GM23338 (cell line): ENCODE measurements around the gene KRTAP10-5. TPM values are rescaled to one million over a fixed set of nuclear protein-coding genes. Genes with fewer than 3 reads are reported as not detected.

ENCODE experiments used
- ATAC-seq: fragments of 200-7000 bp; cut with Tn5 transposase; 3 replicates; pipeline ENCODE4 v1.9.1; 2020
- DNase-seq: peaks from one replicate; pipeline ENCODE4 v3.0.0-alpha.2; 2015; ENCODE audit warnings: low spot score
- H2AFZ ChIP-seq: fragments of 200-600 bp; sonication (generic); 2 replicates; pipeline ENCODE4 v1.8.0; 2016; ENCODE audit warnings: antibody characterized with exemption, mild to moderate bottlenecking, moderate library complexity
- H3F3A ChIP-seq: fragments of 200-600 bp; sonication (generic); replicated peaks from 2 replicates; pipeline ENCODE4 v1.8.0; 2017; ENCODE audit warnings: antibody characterized with exemption, mixed run types, low read depth
- H3K27ac ChIP-seq: fragments of 200-600 bp; sonication (generic); 2 replicates; pipeline ENCODE4 v1.6.1; 2016; ENCODE audit warnings: low read depth
- H3K27me3 ChIP-seq: fragments of 200-600 bp; sonication (generic); 2 replicates; pipeline ENCODE4 v1.8.0; 2016; ENCODE audit warnings: mild to moderate bottlenecking, mixed run types, moderate library complexity; ENCODE audit not compliant: insufficient read depth
- H3K36me3 ChIP-seq: fragments of 200-600 bp; sonication (generic); 2 replicates; pipeline ENCODE4 v1.8.0; 2016; ENCODE audit warnings: mild to moderate bottlenecking; ENCODE audit not compliant: insufficient read depth
- H3K4me1 ChIP-seq: fragments of 200-600 bp; sonication (generic); 2 replicates; pipeline ENCODE4 v1.8.0; 2016; ENCODE audit warnings: mild to moderate bottlenecking, moderate library complexity; ENCODE audit not compliant: insufficient read depth
- H3K4me2 ChIP-seq: fragments of 200-600 bp; sonication (generic); 2 replicates; pipeline ENCODE4 v1.7.1; 2017; ENCODE audit warnings: mixed run types
- H3K4me3 ChIP-seq: fragments of 200-600 bp; sonication (generic); 2 replicates; pipeline ENCODE4 v1.6.1; 2016; ENCODE audit warnings: mixed run types
- H3K79me2 ChIP-seq: fragments of 200-600 bp; sonication (generic); replicated peaks from 2 replicates; pipeline ENCODE4 v1.8.0; 2017; ENCODE audit warnings: mild to moderate bottlenecking; ENCODE audit not compliant: insufficient read depth
- H3K9me2 ChIP-seq: fragments of 200-600 bp; sonication (generic); 2 replicates; pipeline ENCODE4 v1.8.0; 2017; ENCODE audit not compliant: insufficient read depth
- H4K20me1 ChIP-seq: fragments of 200-600 bp; sonication (generic); replicated peaks from 2 replicates; pipeline ENCODE4 v1.8.0; 2017; ENCODE audit warnings: mild to moderate bottlenecking; ENCODE audit not compliant: insufficient read depth
- H3K27ac Mint-ChIP-seq: 2 replicates; pipeline ENCODE4 v1.8.0; 2020; ENCODE audit warnings: inconsistent platforms, mild to moderate bottlenecking, moderate library complexity, mixed read lengths
- H3K27me3 Mint-ChIP-seq: 3 replicates; pipeline ENCODE4 v1.8.0; 2022; ENCODE audit warnings: low read depth, mild to moderate bottlenecking, moderate library complexity, mixed read lengths, inconsistent platforms; ENCODE audit not compliant: insufficient read depth, poor library complexity
- H3K36me3 Mint-ChIP-seq: 3 replicates; pipeline ENCODE4 v1.8.0; 2021; ENCODE audit warnings: low read depth, mild to moderate bottlenecking, inconsistent platforms, moderate library complexity, mixed read lengths
- H3K4me1 Mint-ChIP-seq: 3 replicates; pipeline ENCODE4 v1.8.0; 2020; ENCODE audit warnings: mild to moderate bottlenecking, inconsistent platforms, mixed read lengths
- H3K4me3 Mint-ChIP-seq: 3 replicates; pipeline ENCODE4 v1.8.0; 2021; ENCODE audit warnings: moderate library complexity, mild to moderate bottlenecking, inconsistent platforms, mixed read lengths
- H3K9me3 Mint-ChIP-seq: 3 replicates; pipeline ENCODE4 v1.8.0; 2020; ENCODE audit warnings: moderate library complexity, mild to moderate bottlenecking, inconsistent platforms, mixed read lengths
- CREB1 ChIP-seq: fragments of 250-450 bp; sonication (Bioruptor Pico); IDR thresholded peaks from 2 replicates; pipeline ENCODE4 v1.5.0; 2020; ENCODE audit warnings: low read depth, mild to moderate bottlenecking, moderate library complexity
- ETS1 ChIP-seq: IDR thresholded peaks from 2 replicates; pipeline ENCODE4 v1.6.1; 2016; ENCODE audit warnings: antibody characterized with exemption
- EZH2phosphoT487 ChIP-seq: fragments of 200-600 bp; sonication (generic); IDR thresholded peaks from one replicate; pipeline ENCODE4 v1.8.1; 2018; ENCODE audit warnings: antibody characterized with exemption; ENCODE audit not compliant: unreplicated experiment
- NANOG ChIP-seq: IDR thresholded peaks from 2 replicates; pipeline ENCODE4 v1.6.1; 2016; ENCODE audit warnings: antibody characterized with exemption, borderline replicate concordance
- POLR2AphosphoS5 ChIP-seq: IDR thresholded peaks from 2 replicates; pipeline ENCODE4 v1.6.1; 2016; ENCODE audit warnings: antibody characterized with exemption, low read depth
- STAT1 ChIP-seq: IDR thresholded peaks from one replicate; pipeline ENCODE4 v1.6.1; 2016; ENCODE audit warnings: antibody characterized with exemption; ENCODE audit not compliant: unreplicated experiment
- ZNF114 ChIP-seq: fragments of 250-450 bp; sonication (Bioruptor Pico); IDR thresholded peaks from 2 replicates; pipeline ENCODE4 v1.5.0; 2020; ENCODE audit warnings: mild to moderate bottlenecking, moderate library complexity
- ZNF331 ChIP-seq: fragments of 250-450 bp; sonication (Bioruptor Pico); IDR thresholded peaks from 2 replicates; pipeline ENCODE4 v1.5.0; 2020; ENCODE audit warnings: low read depth, mild to moderate bottlenecking, moderate library complexity
- polyA plus RNA-seq: library from polyadenylated mRNA; unstranded; fragments of >200 nt; fragmentation: Nextera tagmentation; extraction: Ambion mirVana; gene quantifications from 2 replicates; pipeline ENCODE4 v1.2.1, GENCODE V29; 2016
- total RNA-seq: library from RNA; depleted of rRNA; stranded (reverse); fragments of >200 nt; shearing (Covaris generic); gene quantifications from 2 replicates; pipeline ENCODE4 v1.2.3, GENCODE V29; 2014
- TF ChIP-seq, protein P1 (sequence below), 2 experiments: fragments of 200-600 bp in 1 of 2; sonication (generic) in 1 of 2; conservative IDR thresholded peaks; 2 replicates each; pipeline versions ENCODE4 v1.5.1 to v1.6.1; 2016 to 2017; ENCODE audit warnings: antibody characterized with exemption in 2 of 2, low read depth in 2 of 2, mild to moderate bottlenecking in 2 of 2, moderate library complexity in 1 of 2
- TF ChIP-seq, protein P2 (sequence below): IDR thresholded peaks from one replicate; pipeline ENCODE4 v1.6.1; 2018; ENCODE audit warnings: antibody characterized with exemption; ENCODE audit not compliant: unreplicated experiment
- TF ChIP-seq, protein P3 (sequence below): fragments of 250-450 bp; sonication (Bioruptor Pico); IDR thresholded peaks from 2 replicates; pipeline ENCODE4 v1.5.0; 2020; ENCODE audit warnings: mild to moderate bottlenecking, moderate library complexity

Gene KRTAP10-5
- total and polyA plus RNA-seq, 2 experiments from 2014 or later, result not detected

DNA sequence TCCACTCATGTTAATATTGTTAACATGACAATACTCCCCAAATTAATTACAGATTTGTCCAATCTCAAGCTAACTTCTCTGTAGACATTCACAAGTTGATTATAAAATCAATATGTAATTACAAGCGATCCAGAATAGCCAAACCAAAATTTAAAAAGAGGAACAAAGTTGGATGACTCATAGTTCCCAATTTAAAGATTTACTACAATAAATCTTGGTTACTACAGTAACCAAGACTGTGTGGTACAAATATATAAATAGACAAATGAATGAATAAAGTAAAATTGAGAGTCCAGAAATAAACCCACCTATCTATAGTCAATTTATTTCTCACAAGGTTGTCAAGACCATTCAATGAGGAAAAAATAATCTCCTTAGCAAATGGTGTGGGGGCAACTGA is 14.0 kb downstream of the KRTAP10-5 start:
- H3K27ac Mint-ChIP-seq, result no peak overlapping the region
- H3K4me3 Mint-ChIP-seq, result no peak overlapping the region
- no peaks in the 10 kb centered on the region for H3K4me1 Mint-ChIP-seq
- Histone ChIP-seq H3K4me2 (no peak overlapping the region), H3K79me2 (no peaks in the 10 kb centered on the region), H3K4me1 (no peaks in the 10 kb centered on the region), H3K27ac (no peak overlapping the region), H3F3A (no peaks in the 10 kb centered on the region), H3K4me3 (no peak overlapping the region), H3K36me3 (no peaks in the 10 kb centered on the region), H2AFZ (no peak overlapping the region), H3K9me2 (no peaks in the 10 kb centered on the region), H3K27me3 (no peaks in the 10 kb centered on the region), H4K20me1 (no peaks in the 10 kb centered on the region)
- H3K36me3 Mint-ChIP-seq, result peaks cover 1% of the 10 kb centered on the region; the same call in 2 of the 3 replicates
- no peak for TF ChIP-seq POLR2AphosphoS5
- TF ChIP-seq, protein P1, sequence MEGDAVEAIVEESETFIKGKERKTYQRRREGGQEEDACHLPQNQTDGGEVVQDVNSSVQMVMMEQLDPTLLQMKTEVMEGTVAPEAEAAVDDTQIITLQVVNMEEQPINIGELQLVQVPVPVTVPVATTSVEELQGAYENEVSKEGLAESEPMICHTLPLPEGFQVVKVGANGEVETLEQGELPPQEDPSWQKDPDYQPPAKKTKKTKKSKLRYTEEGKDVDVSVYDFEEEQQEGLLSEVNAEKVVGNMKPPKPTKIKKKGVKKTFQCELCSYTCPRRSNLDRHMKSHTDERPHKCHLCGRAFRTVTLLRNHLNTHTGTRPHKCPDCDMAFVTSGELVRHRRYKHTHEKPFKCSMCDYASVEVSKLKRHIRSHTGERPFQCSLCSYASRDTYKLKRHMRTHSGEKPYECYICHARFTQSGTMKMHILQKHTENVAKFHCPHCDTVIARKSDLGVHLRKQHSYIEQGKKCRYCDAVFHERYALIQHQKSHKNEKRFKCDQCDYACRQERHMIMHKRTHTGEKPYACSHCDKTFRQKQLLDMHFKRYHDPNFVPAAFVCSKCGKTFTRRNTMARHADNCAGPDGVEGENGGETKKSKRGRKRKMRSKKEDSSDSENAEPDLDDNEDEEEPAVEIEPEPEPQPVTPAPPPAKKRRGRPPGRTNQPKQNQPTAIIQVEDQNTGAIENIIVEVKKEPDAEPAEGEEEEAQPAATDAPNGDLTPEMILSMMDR (conservative IDR thresholded peaks at IDR 0.05; ENCODE audit: low read depth in 2 of 2), result no peak
- TF ChIP-seq CREB1 (CRISPR knock-in tag), result no peak
- TF ChIP-seq STAT1, result no peak
- TF ChIP-seq ZNF331, result no peak
- TF ChIP-seq, protein P2, sequence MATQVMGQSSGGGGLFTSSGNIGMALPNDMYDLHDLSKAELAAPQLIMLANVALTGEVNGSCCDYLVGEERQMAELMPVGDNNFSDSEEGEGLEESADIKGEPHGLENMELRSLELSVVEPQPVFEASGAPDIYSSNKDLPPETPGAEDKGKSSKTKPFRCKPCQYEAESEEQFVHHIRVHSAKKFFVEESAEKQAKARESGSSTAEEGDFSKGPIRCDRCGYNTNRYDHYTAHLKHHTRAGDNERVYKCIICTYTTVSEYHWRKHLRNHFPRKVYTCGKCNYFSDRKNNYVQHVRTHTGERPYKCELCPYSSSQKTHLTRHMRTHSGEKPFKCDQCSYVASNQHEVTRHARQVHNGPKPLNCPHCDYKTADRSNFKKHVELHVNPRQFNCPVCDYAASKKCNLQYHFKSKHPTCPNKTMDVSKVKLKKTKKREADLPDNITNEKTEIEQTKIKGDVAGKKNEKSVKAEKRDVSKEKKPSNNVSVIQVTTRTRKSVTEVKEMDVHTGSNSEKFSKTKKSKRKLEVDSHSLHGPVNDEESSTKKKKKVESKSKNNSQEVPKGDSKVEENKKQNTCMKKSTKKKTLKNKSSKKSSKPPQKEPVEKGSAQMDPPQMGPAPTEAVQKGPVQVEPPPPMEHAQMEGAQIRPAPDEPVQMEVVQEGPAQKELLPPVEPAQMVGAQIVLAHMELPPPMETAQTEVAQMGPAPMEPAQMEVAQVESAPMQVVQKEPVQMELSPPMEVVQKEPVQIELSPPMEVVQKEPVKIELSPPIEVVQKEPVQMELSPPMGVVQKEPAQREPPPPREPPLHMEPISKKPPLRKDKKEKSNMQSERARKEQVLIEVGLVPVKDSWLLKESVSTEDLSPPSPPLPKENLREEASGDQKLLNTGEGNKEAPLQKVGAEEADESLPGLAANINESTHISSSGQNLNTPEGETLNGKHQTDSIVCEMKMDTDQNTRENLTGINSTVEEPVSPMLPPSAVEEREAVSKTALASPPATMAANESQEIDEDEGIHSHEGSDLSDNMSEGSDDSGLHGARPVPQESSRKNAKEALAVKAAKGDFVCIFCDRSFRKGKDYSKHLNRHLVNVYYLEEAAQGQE, result no peak
- no peak for TF ChIP-seq NANOG
- no peak for TF ChIP-seq EZH2phosphoT487
- TF ChIP-seq, protein P3, sequence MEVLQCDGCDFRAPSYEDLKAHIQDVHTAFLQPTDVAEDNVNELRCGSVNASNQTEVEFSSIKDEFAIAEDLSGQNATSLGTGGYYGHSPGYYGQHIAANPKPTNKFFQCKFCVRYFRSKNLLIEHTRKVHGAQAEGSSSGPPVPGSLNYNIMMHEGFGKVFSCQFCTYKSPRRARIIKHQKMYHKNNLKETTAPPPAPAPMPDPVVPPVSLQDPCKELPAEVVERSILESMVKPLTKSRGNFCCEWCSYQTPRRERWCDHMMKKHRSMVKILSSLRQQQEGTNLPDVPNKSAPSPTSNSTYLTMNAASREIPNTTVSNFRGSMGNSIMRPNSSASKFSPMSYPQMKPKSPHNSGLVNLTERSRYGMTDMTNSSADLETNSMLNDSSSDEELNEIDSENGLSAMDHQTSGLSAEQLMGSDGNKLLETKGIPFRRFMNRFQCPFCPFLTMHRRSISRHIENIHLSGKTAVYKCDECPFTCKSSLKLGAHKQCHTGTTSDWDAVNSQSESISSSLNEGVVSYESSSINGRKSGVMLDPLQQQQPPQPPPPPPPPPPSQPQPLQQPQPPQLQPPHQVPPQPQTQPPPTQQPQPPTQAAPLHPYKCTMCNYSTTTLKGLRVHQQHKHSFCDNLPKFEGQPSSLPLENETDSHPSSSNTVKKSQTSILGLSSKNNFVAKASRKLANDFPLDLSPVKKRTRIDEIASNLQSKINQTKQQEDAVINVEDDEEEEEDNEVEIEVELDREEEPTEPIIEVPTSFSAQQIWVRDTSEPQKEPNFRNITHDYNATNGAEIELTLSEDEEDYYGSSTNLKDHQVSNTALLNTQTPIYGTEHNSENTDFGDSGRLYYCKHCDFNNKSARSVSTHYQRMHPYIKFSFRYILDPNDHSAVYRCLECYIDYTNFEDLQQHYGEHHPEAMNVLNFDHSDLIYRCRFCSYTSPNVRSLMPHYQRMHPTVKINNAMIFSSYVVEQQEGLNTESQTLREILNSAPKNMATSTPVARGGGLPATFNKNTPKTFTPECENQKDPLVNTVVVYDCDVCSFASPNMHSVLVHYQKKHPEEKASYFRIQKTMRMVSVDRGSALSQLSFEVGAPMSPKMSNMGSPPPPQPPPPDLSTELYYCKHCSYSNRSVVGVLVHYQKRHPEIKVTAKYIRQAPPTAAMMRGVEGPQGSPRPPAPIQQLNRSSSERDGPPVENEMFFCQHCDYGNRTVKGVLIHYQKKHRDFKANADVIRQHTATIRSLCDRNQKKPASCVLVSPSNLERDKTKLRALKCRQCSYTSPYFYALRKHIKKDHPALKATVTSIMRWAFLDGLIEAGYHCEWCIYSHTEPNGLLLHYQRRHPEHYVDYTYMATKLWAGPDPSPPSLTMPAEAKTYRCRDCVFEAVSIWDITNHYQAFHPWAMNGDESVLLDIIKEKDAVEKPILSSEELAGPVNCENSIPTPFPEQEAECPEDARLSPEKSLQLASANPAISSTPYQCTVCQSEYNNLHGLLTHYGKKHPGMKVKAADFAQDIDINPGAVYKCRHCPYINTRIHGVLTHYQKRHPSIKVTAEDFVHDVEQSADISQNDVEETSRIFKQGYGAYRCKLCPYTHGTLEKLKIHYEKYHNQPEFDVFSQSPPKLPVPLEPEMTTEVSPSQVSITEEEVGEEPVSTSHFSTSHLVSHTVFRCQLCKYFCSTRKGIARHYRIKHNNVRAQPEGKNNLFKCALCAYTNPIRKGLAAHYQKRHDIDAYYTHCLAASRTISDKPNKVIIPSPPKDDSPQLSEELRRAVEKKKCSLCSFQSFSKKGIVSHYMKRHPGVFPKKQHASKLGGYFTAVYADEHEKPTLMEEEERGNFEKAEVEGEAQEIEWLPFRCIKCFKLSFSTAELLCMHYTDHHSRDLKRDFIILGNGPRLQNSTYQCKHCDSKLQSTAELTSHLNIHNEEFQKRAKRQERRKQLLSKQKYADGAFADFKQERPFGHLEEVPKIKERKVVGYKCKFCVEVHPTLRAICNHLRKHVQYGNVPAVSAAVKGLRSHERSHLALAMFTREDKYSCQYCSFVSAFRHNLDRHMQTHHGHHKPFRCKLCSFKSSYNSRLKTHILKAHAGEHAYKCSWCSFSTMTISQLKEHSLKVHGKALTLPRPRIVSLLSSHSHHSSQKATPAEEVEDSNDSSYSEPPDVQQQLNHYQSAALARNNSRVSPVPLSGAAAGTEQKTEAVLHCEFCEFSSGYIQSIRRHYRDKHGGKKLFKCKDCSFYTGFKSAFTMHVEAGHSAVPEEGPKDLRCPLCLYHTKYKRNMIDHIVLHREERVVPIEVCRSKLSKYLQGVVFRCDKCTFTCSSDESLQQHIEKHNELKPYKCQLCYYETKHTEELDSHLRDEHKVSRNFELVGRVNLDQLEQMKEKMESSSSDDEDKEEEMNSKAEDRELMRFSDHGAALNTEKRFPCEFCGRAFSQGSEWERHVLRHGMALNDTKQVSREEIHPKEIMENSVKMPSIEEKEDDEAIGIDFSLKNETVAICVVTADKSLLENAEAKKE, result no peak
- TF ChIP-seq ZNF114 (CRISPR knock-in tag), result no peak
- no peak for TF ChIP-seq ETS1
- H3K27me3 Mint-ChIP-seq, result peaks cover 8% of the 10 kb centered on the region
- H3K9me3 Mint-ChIP-seq, result peaks cover 15% of the 10 kb centered on the region
- DNase-seq (no peak), ATAC-seq (no peak)
